ENCODE data around the gene CACNA2D1.

- TF ChIP-seq CTCF (IDR thresholded peaks at IDR 0.05) (no peak), POLR2AphosphoS5 (IDR thresholded peaks at IDR 0.05; ENCODE audit: low read depth, low read length) (no peak)
Observed at GRCh38 chr7:82397879-82398524, 45.6 kb downstream of the CACNA2D1 start.
